Fibroblast of lung (primary cell): ENCODE data around the gene MEGF10. TPM values are rescaled to one million over a fixed set of nuclear protein-coding genes. Genes with fewer than 3 reads are reported as not detected.

Source experiments
- DNase-seq, 2 donors: peaks; one replicate each; pipeline versions ENCODE4 v3.0.0 to v3.0.0-alpha.2; 2010; ENCODE audit warnings: low read depth in 2 of 2
- H2AFZ ChIP-seq: 2 replicates; pipeline ENCODE4 v1.5.1; 2012; ENCODE audit warnings: low read length, control low read depth, inconsistent platforms
- H3K27ac ChIP-seq: 2 replicates; pipeline ENCODE4 v1.5.1; 2011; ENCODE audit warnings: low read length, control low read depth; ENCODE audit not compliant: insufficient read depth
- H3K27me3 ChIP-seq: 2 replicates; pipeline ENCODE4 v1.5.1; 2011; ENCODE audit warnings: mild to moderate bottlenecking, low read length; ENCODE audit not compliant: control insufficient read depth, insufficient read depth
- H3K36me3 ChIP-seq: 2 replicates; pipeline ENCODE4 v1.5.1; 2011; ENCODE audit warnings: low read length; ENCODE audit not compliant: control insufficient read depth, insufficient read depth
- H3K4me1 ChIP-seq: 2 replicates; pipeline ENCODE4 v1.5.1; 2011; ENCODE audit warnings: low read length; ENCODE audit not compliant: control insufficient read depth, insufficient read depth; ENCODE audit errors: extremely low read depth
- H3K4me2 ChIP-seq: 2 replicates; pipeline ENCODE4 v1.5.1; 2011; ENCODE audit warnings: low read length, control low read depth; ENCODE audit not compliant: insufficient read depth; ENCODE audit errors: extremely low read depth
- H3K4me3 ChIP-seq, 4 experiments: fragments of 200-600 bp in 1 of 4; sonication (generic) in 1 of 4; replicated peaks in 1 of 4; 2 replicates each; pipeline ENCODE4 v1.5.1; 2011 to 2016; ENCODE audit warnings: low read length in 4 of 4, low read depth in 3 of 4, mild to moderate bottlenecking in 3 of 4, control low read depth in 2 of 4, inconsistent platforms in 1 of 4, mixed read lengths in 1 of 4; ENCODE audit not compliant: insufficient read depth in 1 of 4; ENCODE audit errors: control extremely low read depth in 1 of 4
- H3K79me2 ChIP-seq: 2 replicates; pipeline ENCODE4 v1.5.1; 2012; ENCODE audit warnings: mild to moderate bottlenecking, low read length, inconsistent platforms; ENCODE audit not compliant: control insufficient read depth, insufficient read depth
- H3K9ac ChIP-seq: 2 replicates; pipeline ENCODE4 v1.5.1; 2011; ENCODE audit warnings: mild to moderate bottlenecking, low read length, control low read depth; ENCODE audit not compliant: insufficient read depth
- H3K9me3 ChIP-seq: 2 replicates; pipeline ENCODE4 v1.5.1; 2012; ENCODE audit warnings: low read depth, low read length; ENCODE audit not compliant: control insufficient read depth, insufficient read depth
- H4K20me1 ChIP-seq: 2 replicates; pipeline ENCODE4 v1.5.1; 2011; ENCODE audit warnings: low read length; ENCODE audit not compliant: control insufficient read depth, insufficient read depth; ENCODE audit errors: extremely low read depth
- CTCF ChIP-seq, 2 donors: IDR thresholded peaks in 1 of 2; conservative IDR thresholded peaks in 1 of 2; 1 replicate in 1 of 2; 2 replicates in 1 of 2; pipeline ENCODE4 v1.5.1; 2011 to 2012; ENCODE audit warnings: low read length in 2 of 2, control low read depth in 1 of 2, inconsistent platforms in 1 of 2, low read depth in 1 of 2, mild to moderate bottlenecking in 1 of 2
- EZH2 ChIP-seq: IDR thresholded peaks from 2 replicates; pipeline ENCODE4 v1.5.1; 2012; ENCODE audit warnings: low read length, control low read depth, mild to moderate bottlenecking; ENCODE audit errors: missing control alignments
- polyA plus RNA-seq, 2 donors: library from polyadenylated mRNA; depleted of rRNA in 1 of 2; stranded (reverse) in 1 of 2; unstranded in 1 of 2; fragments of >200 nt; gene quantifications; 2 replicates each; pipeline ENCODE4 v1.2.1, GENCODE V29; 2011 to 2012; ENCODE audit warnings: missing spikeins in 1 of 2
- total RNA-seq: library from RNA; depleted of rRNA; stranded (reverse); fragments of >200 nt; gene quantifications from 2 replicates; pipeline ENCODE4 v1.2.1, GENCODE V29; 2014

MEGF10 gene
- total and polyA plus RNA-seq, 2 donors (not counting 1 experiment from before 2014, with no cell fraction given): under 0.01 to 0.02 TPM

GRCh38 chr5:127352068-127352467 is 61.5 kb downstream of the MEGF10 start:
- no peak overlapping the region for H3K27ac ChIP-seq

GRCh38 chr5:127353327-127353726 is 62.7 kb downstream of the MEGF10 start:
- H3K27me3 ChIP-seq: no peaks in the 10 kb centered on the region
- no peaks in the 10 kb centered on the region for H4K20me1 ChIP-seq
- H3K27ac ChIP-seq: no peak overlapping the region
- no peaks in the 10 kb centered on the region for H3K36me3 ChIP-seq
- TF ChIP-seq CTCF (conservative IDR thresholded peaks at IDR 0.05 in 1 of 2, IDR thresholded peaks at IDR 0.05 in 1 of 2; ENCODE audit: low read depth in 1 of 2, low read length in 2 of 2): no peak
- no peak for TF ChIP-seq EZH2
- H3K9me3 ChIP-seq: no peaks in the 10 kb centered on the region
- H3K4me3 ChIP-seq: no peak overlapping the region
- H3K4me1 ChIP-seq: no peaks in the 10 kb centered on the region
- H2AFZ ChIP-seq: no peak overlapping the region
- no peak overlapping the region for H3K4me2 ChIP-seq
- no peaks in the 10 kb centered on the region for H3K79me2 ChIP-seq
- H3K9ac ChIP-seq: no peak overlapping the region
- DNase-seq: no peak

More at GRCh38 chr5:127352068-127352467, 61.5 kb downstream of the MEGF10 start:
- no peak for DNase-seq
- H3K79me2 ChIP-seq: no peaks in the 10 kb centered on the region
- H3K9me3 ChIP-seq: no peaks in the 10 kb centered on the region
- no peaks in the 10 kb centered on the region for H4K20me1 ChIP-seq
- no peaks in the 10 kb centered on the region for H3K4me1 ChIP-seq
- no peak overlapping the region for H3K9ac ChIP-seq
- TF ChIP-seq CTCF (conservative IDR thresholded peaks at IDR 0.05 in 1 of 2, IDR thresholded peaks at IDR 0.05 in 1 of 2; ENCODE audit: low read depth in 1 of 2, low read length in 2 of 2) (no peak), EZH2 (no peak)
- no peak overlapping the region for H3K4me3 ChIP-seq
- no peaks in the 10 kb centered on the region for H3K36me3 ChIP-seq
- H3K27me3 ChIP-seq: no peaks in the 10 kb centered on the region
- H2AFZ ChIP-seq: no peak overlapping the region
- H3K4me2 ChIP-seq: no peak overlapping the region

- H3K9me3 ChIP-seq: no peaks in the 10 kb centered on the region
- peak in 1 of 2 donors; percentile 7 for DNase-seq
- H3K27ac ChIP-seq: no peak overlapping the region
- H3K27me3 ChIP-seq: no peaks in the 10 kb centered on the region
- no peak overlapping the region for H2AFZ ChIP-seq
- H3K9ac ChIP-seq: no peak overlapping the region
- H3K4me1 ChIP-seq: no peaks in the 10 kb centered on the region
- no peaks in the 10 kb centered on the region for H4K20me1 ChIP-seq
- H3K36me3 ChIP-seq: no peaks in the 10 kb centered on the region
- no peak overlapping the region for H3K4me3 ChIP-seq
- no peak for TF ChIP-seq CTCF (conservative IDR thresholded peaks at IDR 0.05 in 1 of 2, IDR thresholded peaks at IDR 0.05 in 1 of 2; ENCODE audit: low read depth in 1 of 2, low read length in 2 of 2)
- TF ChIP-seq EZH2: no peak
- H3K4me2 ChIP-seq: no peak overlapping the region
- H3K79me2 ChIP-seq: no peaks in the 10 kb centered on the region
Measured at GRCh38 chr5:127353796-127354195, 63.2 kb downstream of the MEGF10 start.
